Retina (tissue), 1 donor: Measurements from ENCODE around the gene CYB561D2.

Experiments used
- DNase-seq: peaks from one replicate; pipeline ENCODE4 v3.0.0-alpha.2; 2016

The CYB561D2 gene

GRCh38 chr3:50392101-50392715, 41.5 kb downstream of the CYB561D2 start:
- DNase-seq: no peak

GRCh38 chr3:50393061-50393460, 42.4 kb downstream of the CYB561D2 start:
- no peak for DNase-seq

GRCh38 chr3:50395070-50395860, 44.6 kb downstream of the CYB561D2 start:
- no peak for DNase-seq

GRCh38 chr3:50396502-50396901, 45.8 kb downstream of the CYB561D2 start:
- DNase-seq: no peak

DNA sequence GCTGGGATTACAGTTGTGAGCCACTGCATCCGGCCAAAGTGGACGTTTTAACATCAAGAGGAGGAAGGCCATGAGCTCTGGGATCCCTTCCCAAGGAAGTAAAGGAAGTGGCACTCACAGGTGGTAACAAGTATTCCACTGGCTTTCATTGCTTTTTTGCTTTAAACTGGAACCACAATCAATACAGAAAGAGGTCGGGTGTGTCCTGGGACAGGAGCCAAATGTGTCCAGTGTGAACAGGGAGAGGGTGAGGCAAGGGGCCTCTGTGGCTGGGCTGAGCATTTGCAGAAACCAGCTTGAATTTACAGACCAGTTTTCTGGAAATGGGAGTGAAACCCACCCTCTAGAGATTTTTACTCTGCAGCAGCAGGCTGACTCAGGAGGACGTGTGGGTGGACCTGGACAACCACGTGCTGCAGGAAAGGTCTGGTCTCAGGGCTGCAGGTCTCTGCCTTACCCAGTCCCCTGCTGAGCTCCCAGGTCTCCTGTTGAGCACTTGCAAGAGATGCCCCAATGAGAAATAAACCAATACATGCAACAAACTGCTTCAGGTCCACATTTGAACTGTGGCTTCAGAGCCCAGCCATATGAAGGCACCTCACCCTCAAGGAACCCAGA, 51.4 kb downstream of the CYB561D2 start:
- no peak for DNase-seq
